Measurements from ENCODE around the gene PIGQ. TPM values are rescaled to one million over a fixed set of nuclear protein-coding genes. Genes with fewer than 3 reads are reported as not detected.

The PIGQ gene
- total RNA-seq, 3 donors from 2014 or later: 37.8 to 39.6 (median 38.4) TPM

- Histone ChIP-seq H3K36me3 (ENCODE audit: low read depth) (no peaks in the 10 kb centered on the region), H3K4me1 (ENCODE audit: low read depth) (no peaks in the 10 kb centered on the region), H3K4me3 (no peak overlapping the region), H3K9me3 (no peaks in the 10 kb centered on the region)
- intact Hi-C loops (cut with DNase I, micrococcal nuclease): no loop called here
- no peak for TF ChIP-seq CTCF (IDR thresholded peaks at IDR 0.05)
- DNase-seq: no peak
- no peak for ATAC-seq
Measured at GRCh38 chr16:544517-544916, 25.3 kb upstream of the PIGQ start.

DNA sequence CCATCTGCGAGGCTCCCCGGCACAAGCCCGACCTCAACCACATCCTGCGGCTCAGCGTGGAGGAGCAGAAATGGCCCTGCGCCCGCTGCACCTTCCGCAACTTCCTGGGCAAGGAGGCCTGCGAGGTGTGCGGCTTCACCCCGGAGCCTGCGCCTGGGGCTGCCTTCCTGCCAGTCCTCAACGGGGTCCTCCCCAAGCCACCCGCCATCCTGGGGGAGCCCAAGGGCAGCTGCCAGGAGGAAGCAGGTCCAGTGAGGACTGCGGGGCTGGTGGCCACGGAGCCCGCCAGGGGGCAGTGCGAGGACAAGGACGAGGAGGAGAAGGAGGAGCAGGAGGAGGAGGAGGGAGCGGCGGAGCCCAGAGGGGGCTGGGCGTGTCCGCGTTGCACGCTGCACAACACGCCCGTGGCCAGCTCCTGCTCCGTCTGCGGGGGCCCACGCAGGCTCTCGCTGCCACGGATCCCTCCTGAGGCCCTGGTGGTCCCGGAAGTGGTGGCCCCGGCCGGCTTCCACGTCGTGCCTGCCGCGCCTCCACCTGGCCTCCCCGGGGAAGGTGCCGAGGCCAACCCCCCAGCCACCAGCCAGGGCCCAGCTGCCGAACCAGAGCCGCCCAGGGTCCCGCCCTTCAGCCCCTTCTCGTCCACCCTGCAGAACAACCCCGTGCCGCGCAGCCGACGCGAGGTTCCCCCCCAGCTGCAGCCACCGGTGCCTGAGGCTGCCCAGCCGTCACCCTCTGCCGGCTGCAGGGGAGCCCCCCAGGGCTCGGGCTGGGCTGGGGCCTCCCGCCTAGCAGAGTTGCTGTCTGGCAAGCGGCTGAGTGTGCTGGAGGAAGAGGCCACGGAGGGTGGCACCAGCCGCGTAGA is 22.6 kb upstream of the PIGQ start:
- intact Hi-C loops (cut with DNase I, micrococcal nuclease): no loop called here

DNA sequence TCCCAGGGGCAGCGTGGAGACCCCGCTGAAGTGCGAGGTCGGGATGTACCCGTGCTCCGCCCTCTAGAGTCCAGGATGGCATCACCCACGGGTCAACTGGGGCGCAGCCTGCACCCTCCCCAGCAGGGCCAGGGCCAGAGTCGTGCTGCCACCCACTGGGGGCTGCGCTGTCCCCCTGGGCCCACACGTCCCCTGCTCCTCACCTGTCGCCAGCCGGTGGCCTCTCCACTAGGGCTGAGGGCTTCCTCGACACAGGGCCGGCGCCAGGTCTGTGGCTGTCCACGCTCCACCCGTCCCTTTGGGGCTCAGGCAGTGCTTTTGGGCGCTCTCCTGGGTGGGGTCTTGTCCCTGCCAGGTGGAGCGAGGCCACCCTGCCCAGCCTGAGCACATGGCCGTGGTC is 21.2 kb upstream of the PIGQ start:
- ATAC-seq: no peak
- no peaks in the 10 kb centered on the region for H3K36me3 ChIP-seq (ENCODE audit: low read depth)
- TF ChIP-seq CTCF (IDR thresholded peaks at IDR 0.05): no peak
- H3K9me3 ChIP-seq: no peaks in the 10 kb centered on the region
- DNase-seq: no peak
- no peak overlapping the region for H3K4me3 ChIP-seq
- intact Hi-C loops (cut with DNase I, micrococcal nuclease): no loop called here
- no peaks in the 10 kb centered on the region for H3K4me1 ChIP-seq (ENCODE audit: low read depth)

More for the DNA sequence above, 22.6 kb upstream of the PIGQ start:
- Histone ChIP-seq H3K4me3 (no peak overlapping the region), H3K9me3 (no peaks in the 10 kb centered on the region), H3K36me3 (ENCODE audit: low read depth) (no peaks in the 10 kb centered on the region), H3K4me1 (ENCODE audit: low read depth) (no peaks in the 10 kb centered on the region)
- peak; percentile 91 for ATAC-seq
- peak; percentile 86 to 90 (median 88) for DNase-seq
- peak; percentile 36 for TF ChIP-seq CTCF (IDR thresholded peaks at IDR 0.05)

- H3K36me3 ChIP-seq (ENCODE audit: low read depth): no peaks in the 10 kb centered on the region
- H3K4me3 ChIP-seq: no peak overlapping the region
- ATAC-seq (no peak), DNase-seq (no peak)
- no peaks in the 10 kb centered on the region for H3K9me3 ChIP-seq
- H3K4me1 ChIP-seq (ENCODE audit: low read depth): no peaks in the 10 kb centered on the region
- TF ChIP-seq CTCF (IDR thresholded peaks at IDR 0.05): no peak
- intact Hi-C loops (cut with DNase I, micrococcal nuclease): no loop called here
Measured at GRCh38 chr16:549544-550263, 20.1 kb upstream of the PIGQ start.

GRCh38 chr16:551210-551609 is 18.6 kb upstream of the PIGQ start:
- ATAC-seq (no peak), DNase-seq (no peak)
- H3K4me1 ChIP-seq (ENCODE audit: low read depth): no peaks in the 10 kb centered on the region
- TF ChIP-seq CTCF (IDR thresholded peaks at IDR 0.05): no peak
- H3K4me3 ChIP-seq: no peak overlapping the region
- intact Hi-C loops (cut with DNase I, micrococcal nuclease): no loop called here
- H3K36me3 ChIP-seq (ENCODE audit: low read depth): no peaks in the 10 kb centered on the region
- no peaks in the 10 kb centered on the region for H3K9me3 ChIP-seq

All from mucosa of descending colon (tissue), 3 donors.